COR-L47 (cell line): Measurements from ENCODE around the gene LRBA.
"Not testable (repeated sequence)": the region's sequence is repeated elsewhere in the genome, so short reads cannot be mapped to it uniquely, and the experiment has no call there.

ENCODE experiments used
- DNase-seq: peaks from one replicate; lab custom pipeline; 2025; lab: John Stamatoyannopoulos, UW

LRBA gene

DNA sequence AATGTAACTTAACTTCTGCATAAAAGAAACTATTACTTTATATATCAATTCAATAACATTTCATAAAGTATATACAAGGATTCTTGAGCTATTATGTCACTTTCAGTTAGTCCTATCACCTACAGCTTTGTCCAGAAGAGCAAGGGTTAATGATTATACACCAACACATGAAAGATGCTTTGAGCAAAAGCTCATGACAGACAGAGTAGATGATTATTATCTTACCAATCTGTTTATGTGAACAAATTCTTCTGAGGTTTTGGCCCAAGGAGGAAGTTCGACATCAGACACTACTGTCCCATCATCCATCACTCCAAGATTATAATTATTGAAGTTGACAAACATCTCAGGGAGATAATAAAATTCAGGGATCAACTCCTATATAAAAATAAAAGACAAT lies 599.9 kb downstream of the LRBA start:
- DNase-seq, result no peak

DNA sequence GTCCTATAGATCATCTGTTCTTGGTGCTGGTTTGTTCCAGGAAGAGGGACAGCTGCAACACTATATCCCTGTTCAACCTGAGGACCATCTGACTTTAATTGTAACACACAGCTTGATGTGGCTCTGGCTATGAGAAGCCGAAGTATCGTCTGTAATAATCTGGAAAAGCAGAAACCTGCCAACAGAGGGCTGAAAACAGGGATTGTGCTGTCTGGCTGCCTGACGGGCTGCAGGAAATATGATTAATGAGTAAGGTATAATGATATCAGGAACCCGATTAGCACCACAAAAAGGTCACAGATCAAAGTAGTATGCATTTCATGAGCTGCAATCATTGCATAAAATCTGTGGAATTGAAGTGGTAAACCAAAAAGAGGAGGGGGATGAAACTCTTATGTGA lies 603.6 kb downstream of the LRBA start:
- no peak for DNase-seq

DNA sequence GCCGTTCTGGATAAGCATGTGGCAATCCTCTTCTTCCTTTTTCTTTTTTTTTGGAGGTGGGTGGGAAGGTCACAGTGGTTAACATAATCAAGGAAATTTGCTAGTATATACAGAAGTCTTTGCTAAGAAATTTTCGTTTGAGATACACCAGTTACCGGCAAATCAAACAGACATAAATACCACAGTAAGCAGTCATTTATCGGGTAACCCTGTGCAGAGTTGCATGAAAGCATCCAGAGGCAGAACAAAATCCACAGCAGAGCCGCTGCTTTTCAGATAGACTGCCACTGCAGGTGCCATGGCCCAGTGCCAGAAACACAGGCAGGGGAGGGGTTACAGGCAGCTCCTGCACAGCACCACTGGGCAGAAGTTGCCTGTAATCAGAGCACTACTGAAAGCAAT lies 612.2 kb downstream of the LRBA start:
- peak; percentile 94 for DNase-seq

DNA sequence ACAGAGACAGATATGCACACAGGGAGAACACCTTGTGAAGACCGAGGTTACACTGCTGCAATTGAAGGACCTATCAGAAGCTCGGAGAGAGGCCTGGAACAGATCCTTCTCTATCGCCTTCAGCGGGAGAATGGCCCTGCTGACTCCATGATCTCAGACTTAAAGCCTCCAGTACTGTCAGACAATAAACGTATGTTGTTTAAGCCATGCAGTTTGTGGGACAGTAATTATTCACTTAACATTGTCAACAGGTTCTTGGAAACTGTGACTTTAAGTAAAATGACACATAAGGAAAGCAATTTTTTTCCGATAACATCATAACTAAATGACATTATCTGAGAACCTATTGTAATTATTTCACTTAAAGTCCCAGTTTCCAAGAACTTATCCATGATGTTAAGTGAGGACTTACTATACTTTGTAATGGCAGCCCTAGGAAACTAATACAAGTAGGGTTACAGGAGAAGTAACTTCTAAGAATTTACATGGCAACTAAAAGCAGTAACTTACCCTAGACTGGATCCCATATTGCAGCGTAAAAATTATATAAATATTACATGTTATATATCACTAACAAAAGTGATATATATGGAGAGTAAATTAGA lies 613.9 kb downstream of the LRBA start:
- DNase-seq, result no peak

DNA sequence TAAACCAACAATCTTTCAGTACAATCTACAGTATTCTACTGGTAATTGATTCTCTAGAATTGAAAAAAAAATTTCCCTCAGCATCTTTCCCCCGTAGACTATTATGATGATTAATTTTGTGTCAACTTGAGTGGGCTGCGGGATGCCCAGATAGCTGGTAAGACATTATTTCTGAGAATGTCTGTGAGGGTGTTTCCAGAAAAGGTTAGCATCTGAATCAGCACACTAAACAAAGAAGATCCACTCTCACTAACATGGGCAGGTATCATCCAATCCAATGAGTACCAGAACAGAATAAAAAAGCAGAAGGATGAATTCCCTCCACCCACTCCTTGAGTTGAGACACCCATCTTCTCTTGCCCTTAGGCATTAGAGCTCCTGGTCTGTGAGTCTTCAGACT lies 619.2 kb downstream of the LRBA start:
- no peak for DNase-seq

DNA sequence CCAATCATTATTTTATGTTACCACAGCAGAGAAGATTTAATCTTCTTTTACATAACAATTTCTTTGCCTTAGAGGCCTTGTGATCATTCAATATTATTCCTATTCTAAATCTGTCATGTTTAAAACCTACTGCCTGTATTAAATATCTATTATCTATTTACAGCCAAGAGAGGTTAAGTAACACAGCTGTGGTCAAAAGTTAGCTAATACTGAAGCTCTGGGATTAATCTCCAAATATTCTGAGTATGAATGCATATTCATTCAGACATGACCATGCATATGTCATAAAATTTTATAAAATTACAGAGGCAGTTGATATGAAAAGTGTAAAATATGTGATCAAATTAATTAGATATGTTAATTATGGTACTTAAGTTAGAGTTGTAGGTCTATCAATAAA lies 621.0 kb downstream of the LRBA start:
- DNase-seq, result no peak

DNA sequence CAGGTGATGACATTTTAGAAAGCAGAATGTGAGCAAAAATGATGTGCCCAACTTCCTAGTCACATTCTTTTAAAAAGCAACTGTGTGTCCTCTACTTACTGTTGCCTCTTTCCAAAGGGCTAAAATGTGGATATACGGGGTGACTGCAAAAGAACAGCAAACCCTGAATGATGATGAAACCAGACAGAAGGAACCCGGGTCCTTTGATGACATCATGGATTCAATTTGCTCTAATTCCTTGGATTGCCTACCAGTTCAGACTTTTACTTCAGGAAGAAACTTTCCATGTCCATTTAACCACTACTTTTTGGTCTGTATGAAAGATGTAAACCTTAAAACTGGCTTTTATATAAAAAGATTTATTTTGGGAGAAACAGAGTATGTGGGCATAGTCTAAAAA lies 624.0 kb downstream of the LRBA start:
- no peak for DNase-seq

DNA sequence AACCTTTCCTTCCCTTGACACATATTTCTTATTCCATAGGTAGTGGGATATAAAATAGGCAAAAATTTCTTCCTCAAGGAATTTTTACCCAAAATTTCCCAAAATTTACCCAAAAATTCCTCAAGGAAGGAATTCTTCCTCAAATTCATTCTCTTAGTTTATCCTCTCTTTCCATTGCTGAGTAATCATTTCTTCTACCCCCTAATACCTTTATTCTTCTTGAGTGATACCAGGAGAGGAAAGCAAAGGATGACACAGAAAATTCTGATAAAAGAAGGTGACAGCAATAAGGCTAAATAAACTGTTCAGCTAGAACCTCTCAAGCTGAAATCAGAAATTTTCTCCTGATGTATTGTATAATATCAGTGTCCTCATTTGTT lies 624.6 kb downstream of the LRBA start:
- DNase-seq, result no peak

DNA sequence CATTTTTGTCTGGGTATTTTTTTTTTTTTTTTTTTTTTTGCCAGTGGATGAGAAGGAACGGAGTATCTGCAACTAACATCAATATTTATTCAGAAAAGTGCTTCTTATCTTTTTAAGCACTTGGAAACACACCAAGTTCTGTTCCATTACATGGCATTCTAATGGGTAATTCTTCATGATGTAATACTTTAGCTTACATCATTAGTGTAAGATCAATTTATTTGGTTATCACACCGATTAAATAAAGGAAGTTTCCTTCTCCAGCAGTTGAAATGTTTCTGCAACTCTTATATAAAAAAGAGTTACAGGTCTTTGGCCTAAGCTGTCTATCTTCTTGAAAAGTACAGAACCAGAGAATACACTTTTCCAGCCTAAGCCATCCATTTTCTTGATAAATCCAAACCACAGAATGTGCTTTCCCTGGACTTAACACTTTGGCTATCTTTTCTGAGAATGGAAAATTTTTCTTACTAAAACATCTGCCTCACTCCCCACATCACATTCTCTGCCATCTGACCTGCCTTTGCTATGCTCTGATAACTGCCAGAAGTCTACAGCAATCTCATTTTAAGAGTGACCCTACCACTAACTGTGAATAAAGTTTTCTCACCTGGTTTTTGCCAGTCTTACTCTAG lies 625.1 kb downstream of the LRBA start:
- DNase-seq, result no peak

DNA sequence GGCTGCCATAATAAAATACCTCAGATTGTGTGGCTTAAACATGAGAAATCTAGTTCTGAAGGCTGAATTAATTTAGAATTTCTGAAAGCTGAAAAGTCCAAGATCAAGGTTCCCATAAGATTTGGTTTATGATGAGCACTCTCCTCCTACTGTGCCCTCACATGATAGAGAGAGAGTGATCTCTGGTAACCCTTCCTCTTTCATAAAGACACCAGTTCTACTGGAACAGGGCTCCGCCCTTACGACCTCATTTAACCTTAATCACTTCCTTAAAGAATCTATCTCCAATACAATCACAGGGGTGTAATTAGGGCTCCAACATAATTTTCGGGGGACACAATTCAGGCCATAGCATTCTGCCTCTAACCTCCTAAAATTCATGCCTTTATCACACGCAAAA lies 627.1 kb downstream of the LRBA start:
- no peak for DNase-seq

DNA sequence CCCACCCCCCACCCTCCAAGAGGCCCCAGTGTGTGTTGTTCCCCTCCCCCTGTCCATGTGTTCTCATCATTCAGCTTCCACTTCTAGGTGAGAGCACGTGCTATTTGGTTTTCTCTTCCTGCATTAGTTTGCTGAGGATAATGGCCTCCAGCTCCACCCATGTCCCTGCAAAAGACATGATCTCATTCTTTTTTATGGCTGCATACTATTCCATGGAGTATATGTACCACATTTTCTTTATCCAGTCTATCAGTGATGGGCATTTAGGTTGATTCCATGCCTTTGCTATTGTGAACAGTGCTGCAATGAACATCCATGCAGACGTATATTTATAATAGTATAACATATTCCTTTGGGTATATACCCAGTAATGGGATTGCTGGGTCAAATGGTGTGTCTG lies 628.7 kb downstream of the LRBA start:
- DNase-seq, result not testable (repeated sequence)

DNA sequence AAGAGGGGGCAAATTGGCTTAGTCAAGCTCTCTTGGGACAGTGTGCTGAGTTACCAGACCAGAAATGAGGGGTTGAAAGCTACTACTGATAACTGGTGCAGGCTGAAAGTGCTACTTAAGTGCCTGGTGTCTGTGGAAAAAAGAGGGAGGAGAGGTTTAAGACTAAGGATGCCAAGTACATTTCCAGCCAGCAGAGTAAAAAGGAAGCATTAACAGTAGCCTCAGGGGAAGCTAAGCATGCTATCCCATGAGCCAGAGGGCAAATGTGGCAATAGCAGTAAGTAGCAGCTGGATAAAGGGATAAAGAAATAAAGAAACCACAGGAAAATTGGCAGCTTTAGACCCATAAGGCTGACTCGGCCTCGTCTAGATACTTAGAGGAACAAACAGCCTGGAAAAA lies 629.5 kb downstream of the LRBA start:
- no peak for DNase-seq

DNA sequence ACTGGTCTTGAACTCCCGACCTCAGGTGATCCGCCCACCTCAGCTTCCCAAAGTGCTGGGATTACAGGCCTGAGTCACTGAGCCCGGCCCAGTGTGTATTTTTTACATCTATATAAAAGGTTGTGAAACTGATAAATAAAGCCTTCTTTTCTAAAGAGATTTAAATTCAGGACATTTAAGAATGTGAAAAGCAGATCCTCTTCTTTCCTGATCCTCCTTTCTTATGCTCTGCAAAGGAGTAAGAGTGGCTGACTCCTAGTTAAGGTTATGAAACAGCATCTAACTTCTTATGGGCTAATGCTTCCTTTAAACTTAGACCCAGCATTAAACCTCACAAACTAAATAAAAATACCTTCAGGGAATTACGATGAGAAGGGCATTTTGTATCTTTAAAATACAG lies 630.8 kb downstream of the LRBA start:
- DNase-seq, result no peak

DNA sequence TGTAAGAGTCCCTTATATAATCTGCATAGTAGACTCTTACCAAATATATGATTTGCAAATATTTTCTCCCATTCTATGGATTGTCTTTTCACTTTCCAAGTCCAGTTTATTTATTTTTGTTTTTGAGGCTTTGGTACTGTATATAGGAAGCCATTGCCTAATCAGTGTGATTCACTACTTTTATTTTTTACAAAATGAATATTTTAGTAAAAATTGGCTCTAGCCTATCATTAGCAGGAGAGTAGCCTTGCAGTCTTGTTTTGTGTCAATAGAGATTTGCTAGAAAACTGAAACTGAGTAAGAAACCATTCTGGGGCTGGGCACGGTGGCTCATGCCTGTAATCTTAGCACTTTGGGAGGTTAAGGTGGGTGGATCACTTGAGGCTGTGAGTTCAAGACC lies 633.1 kb downstream of the LRBA start:
- DNase-seq, result no peak

DNA sequence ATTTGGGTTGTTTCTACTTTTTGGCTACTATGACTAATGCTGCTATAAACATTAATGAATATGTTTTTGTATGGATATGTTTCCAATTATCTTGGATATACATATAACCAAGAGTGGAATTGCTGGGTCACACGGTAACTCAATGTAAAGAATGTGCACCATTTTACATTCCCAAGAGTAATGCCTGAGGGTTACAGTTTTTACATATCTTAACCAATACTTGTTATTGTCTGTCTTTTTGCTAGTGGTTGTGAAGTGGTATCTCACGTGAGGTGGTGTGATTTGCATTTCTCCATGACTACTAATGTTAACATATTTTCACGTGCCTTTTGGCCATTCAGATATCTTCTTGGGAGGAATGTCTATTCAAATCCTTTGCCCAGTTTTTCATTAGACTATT lies 633.5 kb downstream of the LRBA start:
- DNase-seq, result no peak

DNA sequence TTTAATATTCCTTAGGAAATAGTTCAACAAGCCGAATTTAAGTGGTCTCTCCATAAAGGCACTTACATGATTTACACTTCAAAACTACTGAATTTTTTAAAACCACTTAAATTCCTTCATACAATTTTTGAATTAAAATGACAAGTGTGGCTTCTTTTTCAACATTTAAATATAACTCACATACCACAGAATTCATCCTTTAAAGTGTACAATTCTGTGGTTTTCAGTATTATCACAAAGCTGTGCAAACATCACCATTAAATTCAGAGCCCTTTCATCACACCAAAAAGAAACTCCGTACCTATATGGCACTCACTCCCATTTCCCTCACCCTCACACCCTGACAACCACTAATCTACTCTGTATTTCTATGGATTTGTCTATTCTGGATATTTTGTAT lies 634.0 kb downstream of the LRBA start:
- no peak for DNase-seq

DNA sequence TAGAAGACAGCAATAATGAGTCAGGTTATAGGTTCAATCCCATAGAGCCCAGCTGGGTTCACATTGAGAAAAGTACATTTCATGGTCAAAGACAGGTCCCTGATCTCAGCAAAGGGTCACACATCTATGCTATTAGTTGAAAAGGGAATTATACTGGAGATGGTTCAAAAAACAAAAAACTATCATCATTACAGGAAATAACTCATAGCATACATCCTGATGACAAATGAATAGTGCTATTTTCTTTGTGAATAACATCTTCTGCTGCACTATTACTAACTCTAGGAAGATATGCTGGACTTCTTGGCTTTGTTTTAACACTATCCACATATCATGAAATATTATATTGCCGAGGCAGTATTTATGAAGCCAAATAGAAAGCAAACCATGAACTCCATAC lies 635.6 kb downstream of the LRBA start:
- no peak for DNase-seq

DNA sequence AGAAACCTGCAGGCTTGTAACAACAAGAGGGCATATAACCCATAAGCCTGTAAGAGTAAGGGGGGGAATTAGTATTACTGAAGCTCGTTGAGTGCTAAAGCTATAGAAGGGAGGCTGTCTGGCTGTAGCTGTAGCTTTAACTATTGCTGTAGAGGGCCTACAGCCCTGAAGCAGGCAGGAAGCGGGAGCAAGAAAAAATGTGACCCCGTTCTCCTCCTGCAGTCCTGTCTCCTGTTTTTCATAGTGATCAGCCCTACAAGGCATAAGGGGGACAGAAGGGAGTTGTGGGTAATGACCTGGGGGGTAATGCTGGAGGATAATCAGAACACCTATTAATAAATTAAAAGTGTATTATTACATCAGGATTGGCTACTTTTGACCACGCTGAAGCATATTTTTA lies 640.1 kb downstream of the LRBA start:
- DNase-seq, result no peak

DNA sequence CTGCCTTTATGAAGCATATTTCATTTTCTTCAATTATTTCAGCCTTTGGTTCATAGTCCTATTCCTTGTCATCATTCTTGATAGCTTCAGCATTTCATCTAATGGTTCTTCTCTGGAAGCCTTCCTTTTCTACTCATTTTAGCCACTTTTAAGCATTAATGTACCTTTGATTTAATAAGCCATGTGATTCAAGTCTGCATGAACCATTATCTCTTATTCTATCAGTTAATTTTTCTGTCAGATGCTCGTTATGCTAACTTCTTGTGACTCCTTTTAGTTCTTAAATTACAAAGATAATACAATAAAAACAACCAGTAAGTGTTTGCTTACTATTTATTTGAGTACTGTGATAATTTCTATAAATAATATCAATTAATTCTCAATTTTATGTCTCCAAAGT lies 643.2 kb downstream of the LRBA start:
- no peak for DNase-seq

DNA sequence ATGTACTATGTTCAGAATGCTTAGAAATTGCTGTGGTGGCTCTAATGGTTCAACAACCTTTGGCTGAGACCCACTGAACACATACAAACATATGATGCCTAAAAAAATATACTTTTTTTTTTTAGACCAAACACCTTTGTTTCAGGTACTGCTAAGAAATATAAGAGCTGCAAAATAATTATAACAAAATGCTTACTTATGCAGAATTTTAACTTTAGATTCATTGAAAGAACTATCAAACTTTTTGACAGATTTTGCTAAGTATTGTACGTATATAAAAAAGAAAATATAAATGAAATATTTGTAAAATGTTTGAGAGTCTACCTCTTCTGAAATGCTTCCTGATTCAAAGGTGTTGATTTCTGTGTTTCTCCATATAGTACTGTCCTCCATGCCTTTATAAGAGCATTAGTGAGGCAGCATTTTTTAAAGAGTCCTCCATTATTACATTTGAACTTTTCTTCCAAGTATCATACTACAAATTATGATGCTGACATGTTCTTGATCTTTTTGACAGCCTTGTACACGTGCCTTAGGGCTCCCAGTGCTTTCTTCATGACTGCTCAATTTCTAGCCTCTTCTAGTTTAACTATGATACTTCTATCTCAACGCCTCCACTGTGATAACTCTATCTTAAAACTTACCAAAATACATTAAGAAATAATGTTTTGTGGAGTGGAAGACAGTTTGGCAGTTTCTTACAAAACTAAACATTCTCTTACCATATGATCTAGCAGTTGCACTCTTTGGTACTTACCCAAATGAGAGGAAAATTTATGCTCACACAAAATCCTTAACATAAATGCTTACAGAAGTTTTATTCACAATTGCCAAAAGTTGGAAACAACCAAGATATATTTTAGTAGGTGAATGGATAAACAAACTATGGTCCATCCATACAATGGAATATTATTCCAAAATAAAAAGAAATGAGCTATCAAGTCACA lies 645.4 kb downstream of the LRBA start:
- DNase-seq, result no peak

DNA sequence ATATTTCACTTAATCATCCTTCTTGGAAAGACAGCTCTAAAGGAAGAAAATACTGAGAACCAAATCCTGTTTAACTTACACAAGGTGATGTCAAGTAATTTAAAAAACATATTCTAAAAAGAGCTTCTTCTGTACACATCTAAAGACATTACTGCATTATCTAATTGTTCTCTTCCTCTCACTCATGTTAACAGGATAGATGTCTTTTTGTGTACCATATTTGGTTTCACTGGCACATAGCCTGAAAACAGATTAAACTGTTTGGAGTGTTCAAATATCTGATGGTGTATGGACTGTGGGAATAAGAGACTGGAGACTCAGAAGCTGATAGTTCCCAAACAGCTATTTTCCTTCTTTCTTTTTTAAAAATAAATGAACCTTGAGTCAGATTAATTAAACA lies 646.4 kb downstream of the LRBA start:
- DNase-seq, result peak; percentile 47

DNA sequence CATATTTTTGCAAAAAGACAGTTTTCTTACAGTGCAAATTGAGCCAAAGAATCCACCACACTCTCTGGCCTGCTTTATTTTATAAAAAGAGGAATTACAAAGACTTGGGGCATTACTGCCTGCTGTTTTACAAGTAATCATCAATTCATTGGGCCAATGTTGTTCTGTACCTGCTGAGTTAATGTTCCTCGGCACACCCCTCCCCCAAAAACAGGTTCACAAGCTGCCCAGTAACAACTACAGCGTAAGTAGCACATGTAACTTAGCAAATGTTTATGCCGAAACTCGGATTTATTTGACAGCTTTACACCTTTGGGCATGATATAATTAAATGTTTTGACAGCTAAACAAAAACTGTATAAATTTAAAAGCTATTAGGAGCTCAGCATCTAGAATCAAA lies 647.8 kb downstream of the LRBA start:
- peak; percentile 39 for DNase-seq

DNA sequence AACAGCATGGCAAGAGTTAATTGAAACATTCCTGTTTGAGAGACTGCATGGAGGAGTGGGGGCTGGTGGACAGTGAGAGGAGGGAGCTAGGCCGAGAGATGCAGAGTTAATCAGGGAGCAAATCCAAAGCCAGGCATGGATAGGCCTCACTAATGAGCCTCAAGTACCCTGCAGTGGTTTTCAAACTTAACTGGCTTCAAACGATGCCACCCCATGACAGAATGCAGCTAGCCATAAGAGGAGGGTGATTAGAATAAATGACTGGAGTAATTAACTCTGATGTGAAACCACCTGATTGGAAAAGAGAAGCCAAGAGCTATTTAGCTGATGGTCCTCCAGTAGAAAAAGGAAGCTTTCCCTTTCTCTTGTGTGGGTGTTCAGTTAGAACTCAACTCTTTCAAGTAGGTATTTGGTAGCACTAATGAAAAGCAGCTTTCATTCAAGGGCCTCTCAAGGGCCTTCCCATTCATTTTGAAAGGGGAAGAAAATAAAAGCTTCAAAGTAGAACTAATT lies 648.5 kb downstream of the LRBA start:
- DNase-seq, result peak; percentile 50
